DND-41 (cell line): ENCODE measurements around the gene GNAO1.

ENCODE experiments used
- ATAC-seq: fragments of 200-7000 bp; cut with Tn5 transposase; 3 replicates; pipeline ENCODE4 v1.9.1; 2021; ENCODE audit warnings: low read depth; ENCODE audit not compliant: insufficient read depth
- DNase-seq: peaks from one replicate; pipeline ENCODE4 v3.0.0-alpha.2; 2020
- H2AFZ ChIP-seq: 2 replicates; pipeline ENCODE4 v1.6.0; 2012; ENCODE audit warnings: low read depth, low read length
- H3K27ac ChIP-seq: 2 replicates; pipeline ENCODE4 v1.5.1; 2012; ENCODE audit warnings: low read length, inconsistent platforms
- H3K27me3 ChIP-seq: fragments of 200-600 bp; sonication (generic); 2 replicates; pipeline ENCODE4 v1.6.0; 2012; ENCODE audit warnings: low read length, mild to moderate bottlenecking, inconsistent platforms; ENCODE audit not compliant: insufficient read depth, poor library complexity
- H3K36me3 ChIP-seq: 2 replicates; pipeline ENCODE4 v1.5.1; 2012; ENCODE audit warnings: low read length, inconsistent platforms; ENCODE audit not compliant: insufficient read depth
- H3K4me1 ChIP-seq: 2 replicates; pipeline ENCODE4 v1.5.1; 2012; ENCODE audit warnings: mild to moderate bottlenecking, low read length; ENCODE audit not compliant: insufficient read depth
- H3K4me2 ChIP-seq: 2 replicates; pipeline ENCODE4 v1.6.0; 2012; ENCODE audit warnings: mild to moderate bottlenecking, moderate library complexity, low read length, inconsistent platforms; ENCODE audit not compliant: insufficient read depth
- H3K4me3 ChIP-seq, 2 experiments: fragments of 200-600 bp in 1 of 2; shearing (Covaris generic) in 1 of 2; 2 replicates each; pipeline ENCODE4 v1.5.1; 2012 to 2016; ENCODE audit warnings: inconsistent platforms in 2 of 2, low read length in 2 of 2, mild to moderate bottlenecking in 2 of 2, low read depth in 1 of 2, moderate library complexity in 1 of 2
- H3K79me2 ChIP-seq: 2 replicates; pipeline ENCODE4 v1.6.0; 2012; ENCODE audit warnings: low read length, inconsistent platforms; ENCODE audit not compliant: insufficient read depth
- H3K9ac ChIP-seq: 2 replicates; pipeline ENCODE4 v1.6.0; 2012; ENCODE audit warnings: low read depth, mild to moderate bottlenecking, inconsistent platforms, low read length, moderate library complexity
- H3K9me3 ChIP-seq: 2 replicates; pipeline ENCODE4 v1.5.1; 2012; ENCODE audit warnings: low read length, moderate library complexity, mild to moderate bottlenecking, inconsistent platforms; ENCODE audit not compliant: insufficient read depth, severe bottlenecking
- H4K20me1 ChIP-seq: 2 replicates; pipeline ENCODE4 v1.6.0; 2012; ENCODE audit warnings: low read length; ENCODE audit not compliant: insufficient read depth
- EZH2 ChIP-seq: IDR thresholded peaks from 3 replicates; pipeline ENCODE4 v1.6.1; 2012; ENCODE audit warnings: borderline replicate concordance, low read depth, mild to moderate bottlenecking, moderate library complexity, low read length, inconsistent platforms; ENCODE audit not compliant: severe bottlenecking
- TF ChIP-seq, protein P1 (sequence below): IDR thresholded peaks from 2 replicates; pipeline ENCODE4 v1.5.1; 2012; ENCODE audit warnings: borderline replicate concordance, low read length, moderate library complexity, mild to moderate bottlenecking; ENCODE audit not compliant: poor library complexity, severe bottlenecking; ENCODE audit errors: extremely low read depth

GNAO1 gene

DNA sequence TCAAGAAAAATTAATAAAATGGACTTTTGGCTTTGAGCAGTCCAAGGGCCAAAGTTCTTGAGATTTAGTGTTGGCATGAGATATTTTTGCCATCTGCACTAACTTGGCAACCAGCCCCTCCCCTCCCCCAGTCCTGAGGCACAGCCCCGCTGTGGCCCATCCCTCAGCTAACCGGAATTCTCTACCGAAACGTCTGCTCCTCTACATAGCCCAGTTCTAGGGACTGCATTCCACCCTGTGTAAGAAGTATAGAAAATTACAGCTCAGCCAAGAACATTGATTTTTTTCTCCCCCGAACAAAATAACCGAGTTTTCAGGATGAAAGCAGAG is 136.6 kb downstream of the GNAO1 start:
- Histone ChIP-seq H4K20me1 (no peaks in the 10 kb centered on the region; the same call in 1 of the 2 replicates), H3K4me2 (no peak overlapping the region), H3K9ac (no peak overlapping the region), H3K4me1 (no peaks in the 10 kb centered on the region), H2AFZ (no peak overlapping the region), H3K79me2 (no peaks in the 10 kb centered on the region), H3K36me3 (peaks cover 15% of the 10 kb centered on the region), H3K27ac (no peak overlapping the region), H3K4me3 (no peak overlapping the region), H3K27me3 (no peaks in the 10 kb centered on the region), H3K9me3 (no peaks in the 10 kb centered on the region)
- ATAC-seq (no peak), DNase-seq (no peak)
- no peak for TF ChIP-seq EZH2
- TF ChIP-seq, protein P1, sequence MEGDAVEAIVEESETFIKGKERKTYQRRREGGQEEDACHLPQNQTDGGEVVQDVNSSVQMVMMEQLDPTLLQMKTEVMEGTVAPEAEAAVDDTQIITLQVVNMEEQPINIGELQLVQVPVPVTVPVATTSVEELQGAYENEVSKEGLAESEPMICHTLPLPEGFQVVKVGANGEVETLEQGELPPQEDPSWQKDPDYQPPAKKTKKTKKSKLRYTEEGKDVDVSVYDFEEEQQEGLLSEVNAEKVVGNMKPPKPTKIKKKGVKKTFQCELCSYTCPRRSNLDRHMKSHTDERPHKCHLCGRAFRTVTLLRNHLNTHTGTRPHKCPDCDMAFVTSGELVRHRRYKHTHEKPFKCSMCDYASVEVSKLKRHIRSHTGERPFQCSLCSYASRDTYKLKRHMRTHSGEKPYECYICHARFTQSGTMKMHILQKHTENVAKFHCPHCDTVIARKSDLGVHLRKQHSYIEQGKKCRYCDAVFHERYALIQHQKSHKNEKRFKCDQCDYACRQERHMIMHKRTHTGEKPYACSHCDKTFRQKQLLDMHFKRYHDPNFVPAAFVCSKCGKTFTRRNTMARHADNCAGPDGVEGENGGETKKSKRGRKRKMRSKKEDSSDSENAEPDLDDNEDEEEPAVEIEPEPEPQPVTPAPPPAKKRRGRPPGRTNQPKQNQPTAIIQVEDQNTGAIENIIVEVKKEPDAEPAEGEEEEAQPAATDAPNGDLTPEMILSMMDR, result no peak

DNA sequence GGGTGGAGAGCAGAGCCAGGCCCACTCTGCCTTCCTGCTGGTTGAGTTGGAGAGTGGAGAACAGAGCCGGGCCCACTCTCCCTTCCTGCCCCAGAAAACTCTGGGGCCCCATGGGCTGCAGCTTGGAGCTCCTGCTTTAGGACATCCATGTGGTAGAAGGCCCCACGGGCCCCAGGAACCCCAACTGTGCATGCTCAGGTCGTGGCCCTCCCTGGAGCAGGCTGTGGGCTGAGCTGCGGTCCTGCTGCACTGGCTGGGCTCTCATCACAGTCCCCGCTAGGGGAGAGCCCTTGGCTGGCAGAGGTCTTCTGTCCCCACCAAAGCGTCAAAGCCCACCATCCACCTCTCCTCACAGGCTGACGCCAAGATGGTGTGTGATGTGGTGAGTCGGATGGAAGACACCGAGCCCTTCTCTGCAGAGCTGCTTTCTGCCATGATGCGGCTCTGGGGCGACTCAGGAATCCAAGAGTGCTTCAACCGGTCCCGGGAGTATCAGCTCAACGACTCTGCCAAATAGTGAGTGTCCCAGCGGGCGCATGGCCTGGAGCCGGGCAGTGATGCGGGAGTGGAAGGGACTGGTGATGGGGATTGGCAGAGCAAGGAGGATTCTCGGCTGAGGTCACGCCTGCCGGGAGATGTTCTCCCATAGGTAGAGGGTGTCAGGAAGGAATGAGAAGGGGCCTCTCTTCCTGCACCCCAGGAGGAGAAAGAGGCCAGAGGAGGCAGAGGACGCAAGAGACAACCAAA is 137.2 kb downstream of the GNAO1 start:
- DNase-seq (no peak), ATAC-seq (no peak)
- Histone ChIP-seq H3K9ac (no peak overlapping the region), H3K36me3 (peaks cover 15% of the 10 kb centered on the region), H3K27me3 (no peaks in the 10 kb centered on the region), H3K27ac (no peak overlapping the region), H3K4me1 (no peaks in the 10 kb centered on the region), H3K9me3 (no peaks in the 10 kb centered on the region), H4K20me1 (no peaks in the 10 kb centered on the region; the same call in 1 of the 2 replicates), H3K79me2 (no peaks in the 10 kb centered on the region), H3K4me2 (no peak overlapping the region), H2AFZ (no peak overlapping the region), H3K4me3 (no peak overlapping the region)
- no peak for TF ChIP-seq EZH2
- TF ChIP-seq, protein P1, result no peak

DNA sequence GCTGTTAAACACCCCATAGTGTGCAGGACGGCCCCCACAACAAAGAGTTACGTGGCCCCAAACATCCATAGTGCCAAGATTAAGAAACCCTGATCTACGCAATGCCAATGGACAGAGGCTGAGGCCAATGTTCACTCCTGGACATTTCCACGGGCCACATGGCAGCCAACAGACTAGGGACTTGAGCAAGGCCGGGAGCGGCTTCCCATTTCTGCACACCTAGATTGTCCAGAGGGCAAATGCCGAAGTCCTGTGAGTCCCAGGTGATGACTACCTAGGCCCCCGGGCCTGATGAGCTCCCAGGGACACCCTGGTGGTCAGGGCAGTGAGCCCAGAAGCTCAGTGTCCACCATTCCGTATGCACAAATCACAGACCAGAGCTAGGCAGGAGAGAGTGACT is 138.6 kb downstream of the GNAO1 start:
- Histone ChIP-seq H3K4me3 (no peak overlapping the region), H3K27me3 (no peaks in the 10 kb centered on the region), H3K27ac (no peak overlapping the region), H3K4me1 (no peaks in the 10 kb centered on the region), H3K9me3 (no peaks in the 10 kb centered on the region), H3K4me2 (no peak overlapping the region), H3K79me2 (no peaks in the 10 kb centered on the region), H4K20me1 (no peaks in the 10 kb centered on the region; the same call in 1 of the 2 replicates), H3K9ac (no peak overlapping the region), H3K36me3 (peaks cover 27% of the 10 kb centered on the region), H2AFZ (no peak overlapping the region)
- TF ChIP-seq, protein P1, result no peak
- TF ChIP-seq EZH2, result no peak
- DNase-seq, result no peak
- ATAC-seq, result no peak
